ENCODE data around the gene SLC4A4.

The SLC4A4 gene

GRCh38 chr4:71474731-71475130 is 135.9 kb downstream of the SLC4A4 start:
- DNase-seq = no peak

GRCh38 chr4:71476240-71476639 is 137.4 kb downstream of the SLC4A4 start:
- no peak for DNase-seq

- no peak for DNase-seq
Measured at GRCh38 chr4:71486550-71487343, 147.9 kb downstream of the SLC4A4 start.

GRCh38 chr4:71487344-71487920 is 148.6 kb downstream of the SLC4A4 start:
- no peak for DNase-seq

- no peak for DNase-seq
Measured at GRCh38 chr4:71494539-71494938, 155.7 kb downstream of the SLC4A4 start.

GRCh38 chr4:71495454-71495853 is 156.6 kb downstream of the SLC4A4 start:
- DNase-seq = no peak

- DNase-seq = no peak
Measured at GRCh38 chr4:71497078-71497477, 158.3 kb downstream of the SLC4A4 start.

- no peak for DNase-seq
Measured at GRCh38 chr4:71498002-71498401, 159.2 kb downstream of the SLC4A4 start.

GRCh38 chr4:71498625-71499024 is 159.8 kb downstream of the SLC4A4 start:
- DNase-seq = no peak

- no peak for DNase-seq
Measured at GRCh38 chr4:71501992-71502391, 163.2 kb downstream of the SLC4A4 start.

- DNase-seq = no peak
Measured at GRCh38 chr4:71518283-71518989, 179.6 kb downstream of the SLC4A4 start.

- DNase-seq = no peak
Measured at GRCh38 chr4:71520308-71520707, 181.5 kb downstream of the SLC4A4 start.

GRCh38 chr4:71520850-71521249 is 182.0 kb downstream of the SLC4A4 start:
- DNase-seq = no peak

GRCh38 chr4:71524756-71525155 is 185.9 kb downstream of the SLC4A4 start:
- no peak for DNase-seq

GRCh38 chr4:71526637-71527406 is 188.0 kb downstream of the SLC4A4 start:
- DNase-seq = no peak

- DNase-seq = no peak
Measured at GRCh38 chr4:71532407-71532806, 193.6 kb downstream of the SLC4A4 start.

GRCh38 chr4:71533121-71533520 is 194.3 kb downstream of the SLC4A4 start:
- no peak for DNase-seq

GRCh38 chr4:71537551-71538065 is 198.8 kb downstream of the SLC4A4 start:
- DNase-seq = no peak

GRCh38 chr4:71538528-71538927 is 199.7 kb downstream of the SLC4A4 start:
- DNase-seq = no peak

- DNase-seq = no peak
Measured at GRCh38 chr4:71540749-71541269, 202.0 kb downstream of the SLC4A4 start.

GRCh38 chr4:71541541-71541940 is 202.7 kb downstream of the SLC4A4 start:
- no peak for DNase-seq

GRCh38 chr4:71545168-71545567 is 206.3 kb downstream of the SLC4A4 start:
- no peak for DNase-seq

All from stimulated activated CD4-positive, alpha-beta T cell treated with anti-CD3 and anti-CD28 coated beads, Interleukin-12 subunit alpha, Interleukin-12 subunit beta, amount 100 ng/mL, for 4 hours (primary cell).